Measurements from ENCODE around the gene PSMB7.

The PSMB7 gene

DNA sequence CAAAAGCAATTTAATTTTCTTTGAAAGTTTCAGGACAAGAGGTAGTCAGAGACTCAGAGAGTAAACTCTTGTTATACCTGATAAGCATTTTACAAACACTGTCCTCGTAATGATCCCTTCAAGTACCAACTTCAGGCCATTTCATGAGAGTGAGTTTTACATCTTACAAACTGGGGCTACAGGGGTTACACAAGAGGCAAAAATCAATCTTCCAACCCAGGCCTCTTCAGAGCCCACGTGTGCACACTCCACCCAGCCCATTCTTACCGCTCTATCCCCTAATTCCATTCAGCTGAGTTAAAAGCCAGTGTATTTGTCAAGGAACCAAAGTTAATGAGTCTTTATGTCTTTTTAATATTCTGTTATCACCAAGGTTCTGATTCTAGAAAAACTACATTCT lies 46.5 kb downstream of the PSMB7 start:
- H3K9me3 ChIP-seq (replicated peaks; ENCODE audit: insufficient read depth, low read length) = no peaks in the 10 kb centered on the region
- H3K4me1 ChIP-seq (ENCODE audit: low read length) = no peaks in the 10 kb centered on the region
- H4K20me1 ChIP-seq (ENCODE audit: insufficient read depth, low read length) = peaks cover 6% of the 10 kb centered on the region
- H3K9me2 ChIP-seq (replicated peaks; ENCODE audit: insufficient read depth, low read length) = no peaks in the 10 kb centered on the region
- H3K36me3 ChIP-seq (replicated peaks; ENCODE audit: insufficient read depth, low read length) = no peaks in the 10 kb centered on the region; the same call in 1 of the 2 replicates
- H3K9ac ChIP-seq (ENCODE audit: low read length) = no peak overlapping the region
- no peaks in the 10 kb centered on the region for H3F3A ChIP-seq (ENCODE audit: insufficient read depth, low read length)
- no peak overlapping the region for H3K27ac ChIP-seq (ENCODE audit: low read length)
- H2AFZ ChIP-seq (ENCODE audit: low read length) = no peak overlapping the region
- H3K4me2 ChIP-seq (ENCODE audit: low read depth, low read length) = no peak overlapping the region
- H3K79me2 ChIP-seq (ENCODE audit: low read length) = peaks cover 96% of the 10 kb centered on the region
- H3K27me3 ChIP-seq (replicated peaks; ENCODE audit: insufficient read depth, low read length) = no peaks in the 10 kb centered on the region
- no peak for DNase-seq
- no peak overlapping the region for H3K4me3 ChIP-seq (ENCODE audit: low read length)
- TF ChIP-seq, protein P1, sequence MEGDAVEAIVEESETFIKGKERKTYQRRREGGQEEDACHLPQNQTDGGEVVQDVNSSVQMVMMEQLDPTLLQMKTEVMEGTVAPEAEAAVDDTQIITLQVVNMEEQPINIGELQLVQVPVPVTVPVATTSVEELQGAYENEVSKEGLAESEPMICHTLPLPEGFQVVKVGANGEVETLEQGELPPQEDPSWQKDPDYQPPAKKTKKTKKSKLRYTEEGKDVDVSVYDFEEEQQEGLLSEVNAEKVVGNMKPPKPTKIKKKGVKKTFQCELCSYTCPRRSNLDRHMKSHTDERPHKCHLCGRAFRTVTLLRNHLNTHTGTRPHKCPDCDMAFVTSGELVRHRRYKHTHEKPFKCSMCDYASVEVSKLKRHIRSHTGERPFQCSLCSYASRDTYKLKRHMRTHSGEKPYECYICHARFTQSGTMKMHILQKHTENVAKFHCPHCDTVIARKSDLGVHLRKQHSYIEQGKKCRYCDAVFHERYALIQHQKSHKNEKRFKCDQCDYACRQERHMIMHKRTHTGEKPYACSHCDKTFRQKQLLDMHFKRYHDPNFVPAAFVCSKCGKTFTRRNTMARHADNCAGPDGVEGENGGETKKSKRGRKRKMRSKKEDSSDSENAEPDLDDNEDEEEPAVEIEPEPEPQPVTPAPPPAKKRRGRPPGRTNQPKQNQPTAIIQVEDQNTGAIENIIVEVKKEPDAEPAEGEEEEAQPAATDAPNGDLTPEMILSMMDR (IDR thresholded peaks at IDR 0.05; ENCODE audit: low read length) = no peak

DNA sequence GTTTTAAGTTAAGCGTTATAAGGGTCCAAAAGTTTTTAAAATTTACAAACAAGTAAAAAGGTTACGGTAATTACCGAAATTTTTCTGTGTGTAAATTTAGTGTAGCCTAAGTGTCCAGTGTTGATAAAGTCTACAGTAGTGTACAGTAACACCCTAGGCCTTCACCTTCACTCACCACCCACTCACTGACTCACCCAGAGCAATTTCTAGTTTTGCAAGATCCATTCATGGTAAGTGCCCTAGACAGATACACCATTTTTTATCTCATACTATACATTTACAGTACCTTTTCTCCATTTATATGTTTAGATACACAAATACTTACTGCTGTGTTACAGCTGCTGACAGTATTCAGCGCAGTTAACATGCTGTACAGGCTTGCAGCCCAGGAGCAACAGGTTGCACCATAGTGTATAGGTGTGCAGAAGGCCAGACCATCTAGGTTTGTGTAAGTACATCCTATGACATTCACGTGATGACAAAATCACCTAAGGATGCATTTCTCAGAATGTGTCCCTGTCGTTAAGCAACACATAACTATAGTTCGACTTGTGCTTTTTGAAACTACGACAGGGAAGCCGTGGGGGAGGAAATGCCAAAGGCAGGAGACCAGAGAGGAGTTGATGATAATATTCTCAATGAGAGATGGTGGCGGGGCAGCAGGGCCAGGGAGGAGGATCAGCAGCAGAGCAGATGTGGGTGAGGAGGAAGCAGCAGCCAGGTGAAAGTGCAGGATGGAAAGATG lies 48.6 kb downstream of the PSMB7 start:
- H3K9ac ChIP-seq (ENCODE audit: low read length) = no peak overlapping the region
- DNase-seq = no peak
- no peaks in the 10 kb centered on the region for H3K27me3 ChIP-seq (replicated peaks; ENCODE audit: insufficient read depth, low read length)
- H3K36me3 ChIP-seq (replicated peaks; ENCODE audit: insufficient read depth, low read length) = no peaks in the 10 kb centered on the region; the same call in 1 of the 2 replicates
- H3K79me2 ChIP-seq (ENCODE audit: low read length) = peaks cover 95% of the 10 kb centered on the region
- no peaks in the 10 kb centered on the region for H3K9me2 ChIP-seq (replicated peaks; ENCODE audit: insufficient read depth, low read length)
- no peaks in the 10 kb centered on the region for H3K9me3 ChIP-seq (replicated peaks; ENCODE audit: insufficient read depth, low read length)
- no peak overlapping the region for H3K4me3 ChIP-seq (ENCODE audit: low read length)
- H3F3A ChIP-seq (ENCODE audit: insufficient read depth, low read length) = no peaks in the 10 kb centered on the region
- no peak overlapping the region for H3K4me2 ChIP-seq (ENCODE audit: low read depth, low read length)
- H3K4me1 ChIP-seq (ENCODE audit: low read length) = no peaks in the 10 kb centered on the region
- no peak for TF ChIP-seq EZH2 (optimal IDR thresholded peaks at IDR 0.05; ENCODE audit: low read depth, low read length)
- TF ChIP-seq, protein P1 (IDR thresholded peaks at IDR 0.05; ENCODE audit: low read length) = no peak
- no peak for TF ChIP-seq EZH2phosphoT487 (IDR thresholded peaks at IDR 0.05; ENCODE audit: low read length)
- no peak overlapping the region for H3K27ac ChIP-seq (ENCODE audit: low read length)
- H2AFZ ChIP-seq (ENCODE audit: low read length) = no peak overlapping the region
- no peaks in the 10 kb centered on the region; the same call in 1 of the 2 replicates for H4K20me1 ChIP-seq (ENCODE audit: insufficient read depth, low read length)

- Histone ChIP-seq H3K36me3 (replicated peaks; ENCODE audit: insufficient read depth, low read length) (no peaks in the 10 kb centered on the region; the same call in 1 of the 2 replicates), H3K27ac (ENCODE audit: low read length) (no peak overlapping the region), H3K4me2 (ENCODE audit: low read depth, low read length) (no peak overlapping the region), H3K4me1 (ENCODE audit: low read length) (no peaks in the 10 kb centered on the region), H3F3A (ENCODE audit: insufficient read depth, low read length) (no peaks in the 10 kb centered on the region), H4K20me1 (ENCODE audit: insufficient read depth, low read length) (no peaks in the 10 kb centered on the region; the same call in 1 of the 2 replicates), H3K9me3 (replicated peaks; ENCODE audit: insufficient read depth, low read length) (no peaks in the 10 kb centered on the region), H3K79me2 (ENCODE audit: low read length) (peaks cover 95% of the 10 kb centered on the region), H3K27me3 (replicated peaks; ENCODE audit: insufficient read depth, low read length) (no peaks in the 10 kb centered on the region), H2AFZ (ENCODE audit: low read length) (no peak overlapping the region), H3K9ac (ENCODE audit: low read length) (no peak overlapping the region), H3K4me3 (ENCODE audit: low read length) (no peak overlapping the region), H3K9me2 (replicated peaks; ENCODE audit: insufficient read depth, low read length) (no peaks in the 10 kb centered on the region)
- TF ChIP-seq EZH2 (optimal IDR thresholded peaks at IDR 0.05; ENCODE audit: low read depth, low read length) (no peak), EZH2phosphoT487 (IDR thresholded peaks at IDR 0.05; ENCODE audit: low read length) (no peak)
- TF ChIP-seq, protein P1 (IDR thresholded peaks at IDR 0.05; ENCODE audit: low read length) = no peak
- no peak for DNase-seq
Observed at GRCh38 chr9:124365036-124365435, 50.2 kb downstream of the PSMB7 start.

Measured in MM.1S (cell line).